Activated CD8-positive, alpha-beta memory T cell treated with anti-CD3 and anti-CD28 coated beads, Interleukin-2, amount 50 U/mL, for 4 hours (primary cell): ENCODE results near the gene PSG6.
A peak's percentile ranks its signal among the peaks of the same experiment; 100 is the strongest.
"Not testable (repeated sequence)": the region's sequence is repeated elsewhere in the genome, so short reads cannot be mapped to it uniquely, and the experiment has no call there.

Source experiments
- DNase-seq: peaks from one replicate; pipeline ENCODE4 v3.0.0-alpha.2; 2020

PSG6 gene

GRCh38 chr19:42917634-42918033 is at the start of gene PSG6:
Gene PSG6 (minus strand): TSS chr19:42917894. CDS start chr19:42917792, 102 bp downstream.
- not testable (repeated sequence) for DNase-seq

GRCh38 chr19:42965176-42965575 is 47.5 kb upstream of the PSG6 start:
- DNase-seq = no peak

- DNase-seq = no peak
Measured at GRCh38 chr19:42961119-42961518, 43.4 kb upstream of the PSG6 start.

GRCh38 chr19:42952126-42952525 is 34.4 kb upstream of the PSG6 start:
- not testable (repeated sequence) for DNase-seq

- not testable (repeated sequence) for DNase-seq
Measured at GRCh38 chr19:42951476-42951875, 33.8 kb upstream of the PSG6 start.

- DNase-seq = no peak
Measured at GRCh38 chr19:42942187-42942789, 24.6 kb upstream of the PSG6 start.

GRCh38 chr19:42937107-42937506 is 19.4 kb upstream of the PSG6 start, which contains the start of gene PSG7:
Gene PSG7 (minus strand): TSS chr19:42937207. CDS start chr19:42937076, 131 bp downstream.
- DNase-seq = not testable (repeated sequence)

- DNase-seq = not testable (repeated sequence)
Measured at GRCh38 chr19:42934726-42935125, 17.0 kb upstream of the PSG6 start.

- not testable (repeated sequence) for DNase-seq
Measured at GRCh38 chr19:42934183-42934582, 16.5 kb upstream of the PSG6 start.

- not testable (repeated sequence) for DNase-seq
Measured at GRCh38 chr19:42933412-42933811, 15.7 kb upstream of the PSG6 start.

GRCh38 chr19:42932485-42933101 is 14.9 kb upstream of the PSG6 start:
- DNase-seq = not testable (repeated sequence)

GRCh38 chr19:42930214-42930613 is 12.5 kb upstream of the PSG6 start:
- peak; percentile 19 for DNase-seq

GRCh38 chr19:42928896-42929295 is 11.2 kb upstream of the PSG6 start:
- DNase-seq = no peak

GRCh38 chr19:42926781-42927180 is 9.1 kb upstream of the PSG6 start:
- no peak for DNase-seq

- DNase-seq = peak; percentile 20
Measured at GRCh38 chr19:42923106-42923505, 5.4 kb upstream of the PSG6 start.

- DNase-seq = not testable (repeated sequence)
Measured at GRCh38 chr19:42920971-42921370, 3.3 kb upstream of the PSG6 start.

- no peak for DNase-seq
Measured at GRCh38 chr19:42919757-42920079, 2.0 kb upstream of the PSG6 start.

GRCh38 chr19:42919070-42919756 is 1.5 kb upstream of the PSG6 start:
- not testable (repeated sequence) for DNase-seq

GRCh38 chr19:42918377-42919069 is 829 bp upstream of the PSG6 start:
- DNase-seq = not testable (repeated sequence)

- not testable (repeated sequence) for DNase-seq
Measured at GRCh38 chr19:42916931-42917330, 763 bp downstream of the PSG6 start.

- not testable (repeated sequence) for DNase-seq
Measured at GRCh38 chr19:42913516-42913915, 4.2 kb downstream of the PSG6 start.

GRCh38 chr19:42912941-42913340 is 4.8 kb downstream of the PSG6 start:
- not testable (repeated sequence) for DNase-seq

GRCh38 chr19:42911731-42912130 is 6.0 kb downstream of the PSG6 start:
- DNase-seq = not testable (repeated sequence)
